HCT116 (cell line): ENCODE results near the gene NAA15. TPM values are rescaled to one million over a fixed set of nuclear protein-coding genes. Genes with fewer than 3 reads are reported as not detected.

Source experiments
- ATAC-seq: fragments of 200-7000 bp; cut with Tn5 transposase; 2 replicates; pipeline ENCODE4 v1.9.1; 2020; ENCODE audit warnings: mild to moderate bottlenecking, moderate library complexity
- BruUV-seq: library from RNA; stranded (reverse); fragments of 400-500 nt; replicated peaks from 2 replicates; lab custom pipeline; 2021; lab: Mats Ljungman, UMichigan
- CTCF ChIA-PET: fragments of 300-600 bp; sonication (Branson Sonifier 250); formaldehyde crosslinking; loops from one replicate; lab custom pipeline; 2021; ENCODE audit warnings: antibody characterized with exemption; lab: Charles Lee
- POLR2A ChIA-PET: fragments of 300-600, 350-600 bp; sonication (Branson Sonifier 250); formaldehyde crosslinking; loops from one replicate; lab custom pipeline; 2021; ENCODE audit warnings: antibody characterized with exemption; lab: Charles Lee
- RAD21 ChIA-PET, 2 experiments: fragments of 300-600 bp; sonication (Branson Sonifier 250); formaldehyde crosslinking; loops; one replicate each; lab custom pipeline; 2023; ENCODE audit warnings: low total read pairs in 2 of 2; ENCODE audit not compliant: uncharacterized antibody in 2 of 2, unreplicated experiment in 2 of 2, low non-redundant PET in 1 of 2; lab: Charles Lee
- DNase-seq: peaks from one replicate; pipeline ENCODE4 v3.0.0-alpha.2; 2010; ENCODE audit warnings: low read depth, low spot score
- H2AFZ ChIP-seq: fragments of 200-600 bp; shearing (Covaris generic), sonication (generic); 2 replicates; pipeline ENCODE4 v1.6.1; 2017; ENCODE audit warnings: low read depth, mixed run types, mixed read lengths, antibody characterized with exemption, low read length; ENCODE audit not compliant: poor library complexity, severe bottlenecking
- H3K27ac ChIP-seq: 2 replicates; pipeline ENCODE4 v1.5.1; 2012; ENCODE audit warnings: low read depth, low read length
- H3K27me3 ChIP-seq: fragments of 200-600 bp; sonication (generic); 2 replicates; pipeline ENCODE4 v1.6.1; 2016; ENCODE audit warnings: mixed run types, low read length, mixed read lengths; ENCODE audit not compliant: insufficient read depth
- H3K36me3 ChIP-seq, 2 experiments: fragments of 200-500 bp in 1 of 2; fragments of 200-600 bp in 1 of 2; sonication (Bioruptor generic) in 1 of 2; sonication (generic) in 1 of 2; 2 replicates each; pipeline versions ENCODE4 v1.5.1 to v1.6.1; 2014 to 2016; ENCODE audit warnings: low read length in 2 of 2, inconsistent platforms in 1 of 2, mixed read lengths in 1 of 2, mixed run types in 1 of 2; ENCODE audit not compliant: insufficient read depth in 2 of 2, control insufficient read depth in 1 of 2
- H3K4me1 ChIP-seq, 2 experiments: fragments of 200-600 bp in 1 of 2; sonication (generic) in 1 of 2; 2 replicates each; pipeline versions ENCODE4 v1.5.1 to v1.6.1; 2012 to 2017; ENCODE audit warnings: low read length in 2 of 2, inconsistent platforms in 1 of 2, mild to moderate bottlenecking in 1 of 2, mixed read lengths in 1 of 2, mixed run types in 1 of 2, moderate library complexity in 1 of 2; ENCODE audit not compliant: insufficient read depth in 2 of 2, control insufficient read depth in 1 of 2
- H3K4me2 ChIP-seq: fragments of 200-600 bp; sonication (generic); 2 replicates; pipeline ENCODE4 v1.6.1; 2017; ENCODE audit warnings: mixed run types, low read length, mixed read lengths
- H3K4me3 ChIP-seq, 2 experiments: fragments of 200-600 bp in 1 of 2; sonication (generic) in 1 of 2; replicated peaks in 1 of 2; 2 replicates each; pipeline ENCODE4 v1.5.1; 2011 to 2016; ENCODE audit warnings: low read length in 2 of 2, control low read depth in 1 of 2, low read depth in 1 of 2, mild to moderate bottlenecking in 1 of 2, mixed read lengths in 1 of 2, mixed run types in 1 of 2
- H3K79me2 ChIP-seq: fragments of 200-600 bp; sonication (generic); 2 replicates; pipeline ENCODE4 v1.6.1; 2017; ENCODE audit warnings: mild to moderate bottlenecking, mixed run types, low read length, moderate library complexity, mixed read lengths; ENCODE audit not compliant: insufficient read depth
- H3K9ac ChIP-seq: fragments of 200-600 bp; sonication (generic); 2 replicates; pipeline ENCODE4 v1.6.1; 2016; ENCODE audit warnings: low read length, mixed read lengths
- H3K9me2 ChIP-seq: fragments of 200-600 bp; sonication (generic), shearing (Covaris generic); 2 replicates; pipeline ENCODE4 v1.6.1; 2017; ENCODE audit warnings: mixed run types, mild to moderate bottlenecking, moderate library complexity; ENCODE audit not compliant: insufficient read depth
- H3K9me3 ChIP-seq, 2 experiments: fragments of 200-500 bp in 1 of 2; fragments of 200-600 bp in 1 of 2; sonication (Bioruptor generic) in 1 of 2; sonication (generic) in 1 of 2; 2 replicates each; pipeline ENCODE4 v1.6.1; 2014 to 2017; ENCODE audit warnings: low read length in 2 of 2, mixed read lengths in 2 of 2, inconsistent platforms in 1 of 2, low read depth in 1 of 2, mild to moderate bottlenecking in 1 of 2, mixed run types in 1 of 2, moderate library complexity in 1 of 2; ENCODE audit not compliant: control insufficient read depth in 1 of 2, insufficient read depth in 1 of 2
- H4K20me1 ChIP-seq: fragments of 200-600 bp; sonication (generic), shearing (Covaris generic); 2 replicates; pipeline ENCODE4 v1.6.1; 2017; ENCODE audit warnings: mixed run types, mild to moderate bottlenecking, moderate library complexity; ENCODE audit not compliant: insufficient read depth
- CBX3 ChIP-seq: IDR thresholded peaks from 2 replicates; pipeline ENCODE4 v1.6.1; 2012; ENCODE audit warnings: low read depth
- CEBPB ChIP-seq: IDR thresholded peaks from 2 replicates; pipeline ENCODE4 v1.6.1; 2012; ENCODE audit warnings: low read depth
- CTCF ChIP-seq, 3 experiments: fragments of 200-600 bp in 1 of 3; sonication (generic) in 1 of 3; IDR thresholded peaks in 2 of 3; conservative IDR thresholded peaks in 1 of 3; 2 replicates each; pipeline ENCODE4 v1.5.1; 2012 to 2017; ENCODE audit warnings: low read depth in 2 of 3, low read length in 2 of 3, antibody characterized with exemption in 1 of 3, borderline replicate concordance in 1 of 3, control low read depth in 1 of 3, mild to moderate bottlenecking in 1 of 3, mixed read lengths in 1 of 3, mixed run types in 1 of 3, moderate library complexity in 1 of 3; ENCODE audit not compliant: insufficient read depth in 1 of 3
- EGR1 ChIP-seq: IDR thresholded peaks from 2 replicates; pipeline ENCODE4 v1.6.1; 2012; ENCODE audit warnings: low read depth
- EZH2 ChIP-seq: fragments of 200-600 bp; sonication (generic); IDR thresholded peaks from 2 replicates; pipeline ENCODE4 v1.6.1; 2017; ENCODE audit warnings: antibody characterized with exemption, mixed run types
- FOSL1 ChIP-seq: IDR thresholded peaks from 2 replicates; pipeline ENCODE4 v1.6.1; 2012; ENCODE audit warnings: low read depth
- JUND ChIP-seq: IDR thresholded peaks from 2 replicates; pipeline ENCODE4 v1.6.1; 2012
- POLR2AphosphoS5 ChIP-seq: IDR thresholded peaks from 2 replicates; pipeline ENCODE4 v1.6.1; 2011; ENCODE audit warnings: mild to moderate bottlenecking, low read depth, low read length, moderate library complexity
- RAD21 ChIP-seq: IDR thresholded peaks from 2 replicates; pipeline ENCODE4 v1.6.1; 2012; ENCODE audit warnings: low read depth, mild to moderate bottlenecking
- SIN3A ChIP-seq: IDR thresholded peaks from 2 replicates; pipeline ENCODE4 v1.6.1; 2012; ENCODE audit warnings: low read depth
- SP1 ChIP-seq: IDR thresholded peaks from 2 replicates; pipeline ENCODE4 v1.6.1; 2012; ENCODE audit warnings: low read depth
- SRF ChIP-seq: IDR thresholded peaks from 2 replicates; pipeline ENCODE4 v1.6.1; 2012; ENCODE audit warnings: low read depth
- YY1 ChIP-seq: IDR thresholded peaks from 2 replicates; pipeline ENCODE4 v1.6.1; 2011; ENCODE audit warnings: low read length, low read depth, moderate library complexity, mild to moderate bottlenecking; ENCODE audit not compliant: insufficient replicate concordance; ENCODE audit errors: extremely low read depth
- ZBTB33 ChIP-seq: IDR thresholded peaks from 2 replicates; pipeline ENCODE4 v1.6.1; 2011; ENCODE audit warnings: mild to moderate bottlenecking, low read length, moderate library complexity; ENCODE audit not compliant: insufficient replicate concordance; ENCODE audit errors: extremely low read depth
- ZFX ChIP-seq: fragments of 450-650 bp; IDR thresholded peaks from 2 replicates; pipeline ENCODE4 v1.6.1; 2017
- ZNF274 ChIP-seq: fragments of 200-500 bp; sonication (Bioruptor generic); IDR thresholded peaks from 2 replicates; pipeline ENCODE4 v1.6.1; 2014; ENCODE audit warnings: mild to moderate bottlenecking, low read depth, low read length, inconsistent platforms
- intact Hi-C: fragments of 100-400 bp; cut with micrococcal nuclease; formaldehyde crosslinking; loops from 2 replicates; pipeline ENCODE4 v1.10.0; 2022
- total RNA-seq: library from RNA; stranded (reverse); gene quantifications from one replicate; pipeline ENCODE4 v1.2.1, GENCODE V29; 2021; ENCODE audit not compliant: unreplicated experiment

NAA15 gene
- total RNA-seq, 1 experiment from 2014 or later, result 79.7 TPM

- DNase-seq, result no peak
- ATAC-seq, result no peak
- H3K4me1 ChIP-seq, result no peaks in the 10 kb centered on the region
- no peak overlapping the region for H2AFZ ChIP-seq
- no peaks in the 10 kb centered on the region for H3K27me3 ChIP-seq
- CTCF ChIA-PET, result no interaction called here
- H3K9me2 ChIP-seq, result no peaks in the 10 kb centered on the region
- no peak for TF ChIP-seq FOSL1
- TF ChIP-seq ZBTB33, result no peak
- TF ChIP-seq YY1, result no peak
- TF ChIP-seq SRF, result no peak
- no peak for TF ChIP-seq RAD21
- TF ChIP-seq, all 23 proteins: peak for 0
- Histone ChIP-seq H3K4me2 (no peak overlapping the region), H3K9me3 (no peaks in the 10 kb centered on the region), H3K4me3 (no peak overlapping the region), H4K20me1 (no peaks in the 10 kb centered on the region), H3K79me2 (no peaks in the 10 kb centered on the region), H3K27ac (no peak overlapping the region), H3K36me3 (no peaks in the 10 kb centered on the region), H3K9ac (no peak overlapping the region)
- no TSS peak for BruUV-seq
- ChIA-PET RAD21 (no interaction called here), POLR2A (no interaction called here)
- intact Hi-C loops, result no loop called here
Measured at GRCh38 chr4:139273835-139274234, 27.5 kb upstream of the NAA15 start.

GRCh38 chr4:139274790-139275189, 26.5 kb upstream of the NAA15 start:
- no peak for TF ChIP-seq EGR1
- TF ChIP-seq EZH2, result no peak
- no peak for TF ChIP-seq SIN3A
- no peak for TF ChIP-seq CTCF (IDR thresholded peaks at IDR 0.05 in 2 of 3, conservative IDR thresholded peaks at IDR 0.05 in 1 of 3; ENCODE audit: borderline replicate concordance in 1 of 3, insufficient read depth in 1 of 3, low read depth in 2 of 3, low read length in 2 of 3)
- TF ChIP-seq CBX3, result no peak
- no peak for TF ChIP-seq ZNF274
- no peak for TF ChIP-seq JUND
- TF ChIP-seq ZFX, result no peak
- TF ChIP-seq YY1, result no peak
- TF ChIP-seq CEBPB, result no peak
- no peak for TF ChIP-seq SP1
- TF ChIP-seq ZBTB33, result no peak
- no peak for TF ChIP-seq POLR2AphosphoS5
- CTCF ChIA-PET, result interaction anchor here (1.0 to 1.3 kb wide), 2 partner anchors 12 to 21 kb away, joined by 3 read pairs; no protein-coding TSS in a partner anchor
- intact Hi-C loops, result no loop called here
- Histone ChIP-seq H3K9me2 (no peaks in the 10 kb centered on the region), H2AFZ (no peak overlapping the region), H3K9me3 (no peaks in the 10 kb centered on the region), H3K9ac (no peak overlapping the region), H3K79me2 (no peaks in the 10 kb centered on the region), H4K20me1 (no peaks in the 10 kb centered on the region), H3K4me2 (no peak overlapping the region), H3K36me3 (no peaks in the 10 kb centered on the region), H3K27me3 (no peaks in the 10 kb centered on the region), H3K4me3 (no peak overlapping the region), H3K27ac (no peak overlapping the region), H3K4me1 (no peaks in the 10 kb centered on the region)
- RAD21 ChIA-PET, result no interaction called here
- DNase-seq (no peak), ATAC-seq (no peak)
- POLR2A ChIA-PET, result no interaction called here
- BruUV-seq, result no TSS peak
